ENCODE results near the gene MUSK.

The MUSK gene

DNA sequence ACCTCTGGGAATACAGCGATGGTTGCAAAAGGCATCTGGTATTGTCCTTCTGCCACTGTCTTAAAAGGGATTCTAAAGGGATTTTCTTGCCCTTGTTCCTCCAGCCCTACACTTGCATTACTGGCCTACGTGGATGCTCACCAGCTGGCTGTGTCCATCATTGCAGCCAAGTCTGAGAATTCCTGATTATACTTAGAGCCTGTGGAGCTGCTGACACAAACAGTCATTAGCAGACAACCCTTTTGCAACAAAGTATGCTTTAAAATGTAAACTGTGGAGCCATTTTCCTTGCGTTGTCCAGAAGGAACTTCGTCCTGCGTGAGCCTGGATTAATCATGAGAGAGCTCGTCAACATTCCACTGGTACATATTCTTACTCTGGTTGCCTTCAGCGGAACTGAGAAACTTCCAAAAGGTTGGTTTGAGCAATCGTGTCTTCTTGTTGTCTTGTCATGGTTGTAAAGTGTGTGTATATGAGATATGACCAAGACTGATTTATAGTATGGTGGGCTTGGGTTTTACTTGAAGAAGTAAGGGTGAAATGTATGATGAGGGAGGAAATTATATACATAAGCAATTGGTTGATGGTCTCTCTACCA, at the start of gene MUSK:
Gene MUSK (plus strand): TSS at position 222 of the 598 bp plus-strand sequence. CDS start 114 bp downstream, at position 336.
- in situ Hi-C loops (cut with HindIII; ENCODE audit: low sequenced_read_pairs) = no loop called here

DNA sequence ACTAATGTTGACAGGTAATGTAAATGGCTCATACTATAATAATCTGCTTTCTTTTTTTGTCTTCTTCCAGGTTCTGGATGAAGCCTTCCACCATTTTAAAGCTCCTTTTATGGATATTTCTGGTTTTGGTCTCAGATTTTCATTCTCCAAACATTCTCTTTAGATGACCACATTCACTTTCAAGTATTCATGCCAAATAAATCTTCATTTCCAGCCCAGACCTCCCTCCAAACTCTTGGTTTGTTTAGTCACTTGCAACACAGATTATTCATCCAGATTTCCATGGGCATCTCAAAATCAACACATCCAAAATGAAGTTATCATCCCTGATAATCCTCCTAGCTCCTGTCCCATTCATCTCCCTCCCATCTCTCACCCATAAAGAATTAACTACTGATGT, 48.8 kb upstream of the MUSK start:
- in situ Hi-C loops (cut with HindIII; ENCODE audit: low sequenced_read_pairs) = no loop called here

DNA sequence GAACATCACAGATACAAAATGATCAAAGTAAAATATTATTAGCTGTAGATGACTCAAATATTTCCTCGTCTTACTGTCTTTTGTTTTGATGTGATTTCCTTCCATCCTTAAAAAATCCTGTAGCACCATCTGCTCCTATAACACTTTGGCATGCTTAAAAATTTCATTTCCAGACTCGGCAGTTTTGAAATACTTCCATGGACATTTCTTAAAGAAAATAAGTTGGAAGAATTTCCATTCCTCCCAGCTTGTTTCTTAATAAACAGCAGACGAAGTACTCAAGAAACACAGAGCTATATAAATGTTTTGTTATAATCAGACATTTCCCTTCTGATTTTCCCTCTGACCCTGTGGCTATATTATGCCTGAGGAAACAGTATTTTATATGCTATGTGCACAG, 47.9 kb upstream of the MUSK start:
- in situ Hi-C loops (cut with HindIII; ENCODE audit: low sequenced_read_pairs) = no loop called here

DNA sequence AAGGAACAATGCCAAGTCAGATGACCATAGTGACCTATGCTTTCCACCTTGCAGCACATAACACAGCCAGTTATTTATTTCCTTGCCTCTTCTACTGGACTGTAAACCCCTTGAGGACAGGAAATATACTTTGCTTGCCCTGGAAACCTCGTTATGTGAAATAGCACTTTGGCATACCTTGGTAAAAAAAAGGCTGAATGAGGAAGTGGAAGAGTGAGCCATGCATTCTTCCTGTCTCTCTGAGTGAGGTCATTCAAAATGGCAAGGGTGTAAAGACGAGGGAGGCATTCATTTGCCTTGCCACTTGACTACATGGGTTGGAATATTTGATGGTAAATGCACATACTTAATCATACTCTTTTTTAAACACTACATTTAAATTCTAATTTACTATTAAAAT, 46.2 kb upstream of the MUSK start:
- in situ Hi-C loops (cut with HindIII; ENCODE audit: low sequenced_read_pairs) = no loop called here

DNA sequence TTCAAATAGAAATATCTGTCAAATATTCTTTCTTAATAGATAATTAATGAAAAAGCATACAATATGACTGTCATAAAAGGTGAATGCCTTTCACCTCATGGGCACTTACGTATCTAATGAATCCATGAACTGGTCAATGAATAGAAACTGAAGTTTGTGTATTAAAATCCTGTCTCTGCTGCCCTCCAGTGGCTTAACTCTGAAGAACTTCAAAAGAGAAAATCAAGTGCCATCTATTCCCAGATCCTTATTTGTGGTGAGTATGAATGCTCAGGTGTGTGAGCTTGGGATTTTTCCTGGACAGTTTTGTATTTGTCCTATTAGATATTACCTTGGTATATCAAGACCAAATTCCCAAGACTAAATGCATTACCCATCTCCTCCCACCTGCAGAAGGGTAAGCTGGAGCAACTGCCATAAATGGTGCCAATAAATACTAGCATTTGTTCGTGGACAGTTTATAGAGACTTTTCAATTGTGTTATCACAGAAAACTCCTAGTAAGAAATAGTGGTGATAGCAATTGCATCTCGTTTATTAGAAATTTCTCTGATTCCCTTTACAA, 45.0 kb upstream of the MUSK start:
- in situ Hi-C loops (cut with HindIII; ENCODE audit: low sequenced_read_pairs) = no loop called here

DNA sequence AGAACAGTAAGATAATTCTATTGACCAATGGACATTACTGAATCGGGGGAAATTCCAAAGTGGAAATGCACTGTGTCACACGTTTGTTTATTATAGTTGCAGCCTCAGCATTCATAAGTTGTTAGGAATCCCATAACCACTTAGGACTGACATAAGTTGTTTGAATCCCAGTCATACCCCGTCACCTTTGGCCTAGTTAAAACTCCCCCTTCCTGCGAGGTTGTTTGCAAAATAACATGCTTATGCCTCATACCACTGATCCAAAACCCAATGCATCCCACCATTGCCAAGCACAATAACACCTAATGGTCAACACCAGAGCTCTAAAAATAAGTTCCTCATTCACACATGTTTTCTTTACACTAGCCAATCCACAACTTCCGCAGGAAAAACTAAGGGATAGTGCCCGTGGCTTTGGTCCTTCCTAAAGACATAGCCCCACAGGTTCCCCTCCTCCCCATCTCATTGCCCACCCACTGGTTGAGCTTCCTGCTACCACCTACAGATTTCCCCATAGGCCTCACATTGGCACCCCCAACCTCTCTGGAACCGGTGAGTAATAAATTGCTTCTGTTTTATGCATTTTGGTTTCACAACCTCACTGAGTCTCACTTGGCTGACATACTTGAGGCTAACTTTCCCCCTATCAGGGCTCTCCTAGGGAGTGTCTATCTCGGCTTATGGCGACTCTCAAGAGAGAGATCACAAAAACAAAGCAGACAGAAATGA, 42.3 kb upstream of the MUSK start:
- in situ Hi-C loops (cut with HindIII; ENCODE audit: low sequenced_read_pairs) = no loop called here

DNA sequence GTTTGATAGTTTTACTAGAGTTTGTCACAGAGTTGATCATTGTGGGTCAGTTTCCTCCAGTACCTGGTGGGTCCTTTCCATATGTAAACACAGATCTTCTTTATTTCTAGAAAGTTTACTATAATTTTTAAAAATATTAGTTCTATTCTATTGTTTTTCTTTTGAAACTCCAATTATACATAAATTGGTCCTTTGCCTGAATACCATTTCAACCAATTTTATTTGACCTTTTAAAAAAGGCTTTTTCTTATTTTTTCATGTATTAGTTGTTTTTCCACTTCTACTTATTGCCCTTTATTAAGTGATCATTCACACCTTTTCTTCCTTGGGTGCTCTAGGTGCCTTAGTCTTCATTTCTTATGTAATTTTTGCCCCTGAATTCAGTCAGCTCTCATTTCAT, 33.0 kb upstream of the MUSK start:
- in situ Hi-C loops (cut with HindIII; ENCODE audit: low sequenced_read_pairs) = no loop called here

DNA sequence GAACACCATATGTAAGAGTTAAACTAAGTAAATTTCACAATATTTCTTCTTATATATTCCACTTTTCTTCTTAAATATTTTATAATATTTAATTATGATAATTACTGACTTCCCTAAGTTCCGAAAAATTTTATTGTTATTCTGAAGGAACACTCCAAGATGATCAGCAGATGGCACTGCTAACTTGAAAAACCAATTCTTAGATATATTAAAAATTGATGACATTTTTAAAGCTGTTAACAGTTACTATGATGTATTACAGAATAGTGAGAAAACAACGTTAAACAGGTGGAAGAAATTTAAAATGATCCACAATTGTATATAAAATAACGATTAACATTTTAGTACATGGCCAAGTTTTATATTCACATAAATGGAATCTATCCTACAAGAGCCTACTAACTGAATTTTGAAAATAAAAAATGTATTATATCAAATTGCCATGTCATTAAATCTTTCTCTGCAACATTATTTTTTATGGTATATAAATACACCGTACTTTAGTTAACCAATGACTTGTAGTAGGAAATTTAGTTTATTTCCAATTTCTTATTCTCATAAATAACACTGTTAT, 30.1 kb upstream of the MUSK start:
- in situ Hi-C loops (cut with HindIII; ENCODE audit: low sequenced_read_pairs) = no loop called here

DNA sequence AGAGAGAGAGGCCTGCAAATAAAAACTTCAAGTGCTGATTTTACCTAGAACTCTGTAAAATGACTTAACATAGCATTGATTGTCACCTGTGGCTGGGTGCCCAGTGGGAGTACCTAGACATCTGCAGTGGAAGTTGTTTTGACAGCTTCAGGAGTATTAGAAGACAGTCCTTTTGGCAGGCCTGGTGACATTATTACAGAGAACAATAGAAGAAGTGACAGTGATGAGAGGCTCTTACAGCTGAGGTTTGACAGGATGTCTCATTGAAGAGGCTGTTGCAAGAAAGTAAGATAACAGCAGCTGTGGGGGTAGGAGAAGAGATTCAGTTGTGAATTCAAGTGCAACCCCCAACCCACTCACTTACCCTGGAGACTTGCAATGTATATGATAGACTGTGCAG, 27.9 kb upstream of the MUSK start:
- in situ Hi-C loops (cut with HindIII; ENCODE audit: low sequenced_read_pairs) = loop anchor here (5.0 to 10.0 kb wide), 2 partner anchors 507 to 1044 kb away; no protein-coding TSS in a partner anchor

DNA sequence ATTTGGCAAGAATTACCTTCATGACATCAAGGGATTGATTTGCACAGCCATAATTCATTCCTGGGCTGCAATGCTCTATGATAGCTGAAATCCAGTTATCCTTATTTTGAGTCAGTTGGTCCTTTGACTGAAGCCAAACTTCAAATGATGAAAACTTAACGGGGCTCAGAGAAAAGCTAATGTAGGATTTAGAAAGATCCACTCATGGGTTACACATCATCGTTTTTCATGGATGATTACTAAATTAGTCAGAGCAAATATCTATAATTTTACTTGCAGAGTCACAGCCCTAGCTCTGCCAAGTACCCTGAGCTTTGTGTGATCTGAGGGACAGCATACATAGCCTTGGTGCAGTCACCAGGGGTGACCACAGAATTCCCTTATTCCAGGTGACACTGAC, 27.3 kb upstream of the MUSK start:
- in situ Hi-C loops (cut with HindIII; ENCODE audit: low sequenced_read_pairs) = loop anchor here (5.0 to 10.0 kb wide), 2 partner anchors 506 to 1044 kb away; no protein-coding TSS in a partner anchor

DNA sequence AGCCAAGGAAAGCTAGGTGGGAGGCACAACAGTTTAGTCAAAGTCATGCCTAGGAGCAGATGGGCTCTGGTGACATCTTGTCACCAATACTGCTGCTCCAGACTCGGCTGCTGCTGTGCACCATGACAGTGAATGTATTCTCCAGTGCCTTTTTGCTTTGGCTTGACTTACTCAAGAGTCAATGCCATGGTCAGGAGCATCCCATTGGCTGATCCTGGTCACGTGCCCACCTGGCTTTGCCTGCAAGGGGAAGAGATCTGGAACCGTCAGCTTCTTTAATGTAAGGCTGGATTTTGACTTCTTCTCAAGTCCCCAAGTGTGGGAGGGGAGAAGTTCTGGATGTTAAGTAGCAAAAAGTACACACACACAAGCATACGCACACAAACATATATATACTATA, 19.9 kb upstream of the MUSK start:
- in situ Hi-C loops (cut with HindIII; ENCODE audit: low sequenced_read_pairs) = loop anchor here (10.0 kb wide), 1 partner anchor 1036 kb away; no protein-coding TSS in a partner anchor

DNA sequence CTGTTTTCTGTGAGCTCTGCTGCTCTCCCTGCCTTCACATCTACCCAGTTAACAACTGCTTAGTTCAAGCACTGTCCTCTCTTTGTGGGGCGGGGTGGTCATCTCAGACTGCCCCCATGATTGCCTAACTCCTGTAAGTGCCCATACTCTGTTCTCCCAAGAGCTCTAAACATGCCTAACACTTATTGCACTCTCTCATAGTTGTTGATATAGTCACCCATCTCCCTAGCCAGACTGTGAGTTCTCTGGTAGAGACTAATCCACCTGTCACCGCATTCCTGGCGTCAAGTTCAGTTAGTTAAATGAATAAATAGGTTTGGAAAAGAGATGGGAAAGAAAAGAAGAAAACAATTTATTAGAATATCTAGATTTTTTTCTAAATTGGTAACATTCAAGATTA, 18.3 kb upstream of the MUSK start:
- in situ Hi-C loops (cut with HindIII; ENCODE audit: low sequenced_read_pairs) = no loop called here

DNA sequence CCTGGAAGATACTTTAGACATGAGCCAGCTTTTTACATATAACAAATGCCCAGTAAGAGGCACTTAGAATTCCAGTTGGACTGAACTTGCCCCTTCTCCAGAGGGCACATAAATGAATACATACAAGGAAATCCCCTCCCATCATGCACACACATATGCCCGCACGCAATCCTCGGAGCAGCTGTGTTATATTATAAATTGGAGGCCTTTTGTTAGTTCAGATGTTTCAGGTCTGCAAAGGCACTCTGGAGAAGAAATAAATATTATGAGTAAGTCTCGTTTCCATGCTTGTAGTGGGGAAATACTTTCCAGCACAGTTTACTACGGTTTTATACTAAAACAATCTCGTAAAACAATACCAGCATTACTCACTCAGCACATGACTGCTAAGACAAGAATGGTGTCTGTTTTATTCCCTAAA, 17.6 kb upstream of the MUSK start:
- in situ Hi-C loops (cut with HindIII; ENCODE audit: low sequenced_read_pairs) = no loop called here

DNA sequence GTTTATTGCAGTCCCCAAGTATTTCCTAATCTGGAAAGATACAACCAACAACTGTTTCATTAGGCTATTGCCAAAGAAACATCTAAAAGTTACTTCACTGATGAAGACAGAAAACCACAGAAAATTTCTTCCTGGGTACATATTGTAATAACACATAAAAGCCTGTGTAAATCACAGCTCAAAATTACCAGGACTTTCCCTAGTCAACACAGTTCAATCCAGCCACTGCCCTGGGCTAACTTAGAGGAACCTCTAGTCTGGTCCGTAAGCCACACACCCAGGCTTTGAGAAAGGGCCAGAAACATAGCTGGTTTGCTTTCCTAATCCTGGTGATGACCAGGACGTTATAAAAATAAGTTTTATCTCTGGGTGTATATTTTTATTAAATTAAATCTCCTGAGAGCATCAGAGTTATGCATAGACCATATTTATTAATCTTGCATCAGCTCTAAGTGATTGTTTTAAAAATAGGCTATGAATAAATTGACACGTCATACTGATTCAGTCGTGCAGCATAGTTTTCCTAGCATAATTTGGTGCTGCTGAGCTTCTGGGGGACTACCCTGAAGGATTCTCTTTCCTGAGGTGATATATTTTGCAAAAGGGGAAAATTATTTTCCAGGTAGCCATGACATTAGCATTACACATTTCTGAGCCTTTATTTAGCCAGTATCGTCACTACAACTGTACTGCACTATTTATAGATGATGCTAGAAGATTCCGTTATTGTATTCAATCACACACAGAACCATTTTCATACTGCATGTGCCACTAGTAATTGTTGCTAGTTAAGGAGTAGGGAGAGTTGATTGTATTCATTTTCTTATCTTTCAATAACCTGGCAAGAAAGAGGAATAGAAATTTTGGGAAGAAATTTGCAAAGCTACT, 12.6 kb upstream of the MUSK start:
- in situ Hi-C loops (cut with HindIII; ENCODE audit: low sequenced_read_pairs) = no loop called here

DNA sequence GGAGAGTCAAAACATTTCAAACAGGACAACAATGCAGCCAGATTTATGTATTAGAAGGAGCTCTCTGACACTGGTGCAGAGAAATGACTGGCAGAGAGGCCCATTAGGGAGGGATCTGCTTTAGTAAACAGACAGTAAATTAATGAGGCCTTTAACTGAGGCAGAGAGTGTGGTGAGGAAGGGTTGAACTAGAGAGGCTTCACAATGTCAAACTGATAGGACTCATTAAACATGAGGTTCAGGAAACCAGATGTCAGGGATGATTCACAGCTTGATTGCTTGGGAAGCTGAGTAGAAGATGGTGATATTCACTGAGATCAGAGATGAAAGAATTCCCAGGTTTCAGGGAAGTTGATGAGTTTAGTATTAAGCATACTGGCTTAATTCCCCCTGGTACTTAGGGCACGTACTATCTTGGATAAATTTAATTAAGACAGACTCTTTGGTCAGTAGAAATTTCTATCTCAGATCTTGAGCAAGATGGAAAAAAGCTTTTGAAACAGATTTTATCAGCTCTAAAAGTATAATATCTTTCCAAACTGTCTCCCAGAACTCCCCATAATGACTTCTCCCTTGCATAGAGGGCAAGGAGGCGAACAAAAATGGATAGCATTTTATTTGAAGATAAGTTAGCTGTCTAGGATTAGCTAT, 8.6 kb upstream of the MUSK start:
- in situ Hi-C loops (cut with HindIII; ENCODE audit: low sequenced_read_pairs) = no loop called here

DNA sequence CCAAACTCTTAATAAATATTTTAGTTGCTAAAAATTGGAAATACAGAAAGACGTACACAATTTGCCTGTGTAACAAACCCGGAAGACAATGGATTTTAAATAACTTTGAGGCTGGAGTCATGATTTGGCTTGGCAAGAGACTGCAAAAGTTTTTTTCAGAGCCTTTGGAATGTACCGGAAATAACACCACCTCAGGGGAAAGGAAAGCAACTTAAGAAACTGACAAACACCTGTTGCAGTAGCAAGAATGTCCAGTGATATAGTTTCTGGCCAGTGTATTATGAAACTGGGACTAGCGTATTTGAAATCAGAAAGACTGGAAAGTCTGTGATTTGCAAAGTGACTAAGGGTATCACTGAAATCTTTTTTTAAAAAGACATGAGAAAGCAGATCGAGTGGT, 842 bp downstream of the MUSK start:
- in situ Hi-C loops (cut with HindIII; ENCODE audit: low sequenced_read_pairs) = no loop called here

DNA sequence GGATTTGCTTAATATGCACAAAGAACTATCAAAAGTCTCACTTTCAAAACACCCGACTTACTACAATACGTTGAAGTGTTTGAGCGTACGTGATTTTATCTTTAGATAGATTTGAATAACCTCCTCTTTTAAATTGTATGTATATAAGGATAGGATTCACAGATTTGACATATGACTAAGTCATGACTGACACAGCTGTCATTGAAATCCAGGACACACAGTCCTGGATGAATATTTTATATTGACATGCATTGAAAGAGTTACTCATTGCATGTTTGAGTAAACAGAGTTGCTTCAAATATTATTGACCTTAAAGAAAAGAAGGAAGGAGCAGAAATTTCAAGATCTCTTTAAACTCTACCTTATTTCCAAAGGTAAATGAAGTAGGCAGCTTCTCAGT, 3.3 kb downstream of the MUSK start:
- in situ Hi-C loops (cut with HindIII; ENCODE audit: low sequenced_read_pairs) = no loop called here

DNA sequence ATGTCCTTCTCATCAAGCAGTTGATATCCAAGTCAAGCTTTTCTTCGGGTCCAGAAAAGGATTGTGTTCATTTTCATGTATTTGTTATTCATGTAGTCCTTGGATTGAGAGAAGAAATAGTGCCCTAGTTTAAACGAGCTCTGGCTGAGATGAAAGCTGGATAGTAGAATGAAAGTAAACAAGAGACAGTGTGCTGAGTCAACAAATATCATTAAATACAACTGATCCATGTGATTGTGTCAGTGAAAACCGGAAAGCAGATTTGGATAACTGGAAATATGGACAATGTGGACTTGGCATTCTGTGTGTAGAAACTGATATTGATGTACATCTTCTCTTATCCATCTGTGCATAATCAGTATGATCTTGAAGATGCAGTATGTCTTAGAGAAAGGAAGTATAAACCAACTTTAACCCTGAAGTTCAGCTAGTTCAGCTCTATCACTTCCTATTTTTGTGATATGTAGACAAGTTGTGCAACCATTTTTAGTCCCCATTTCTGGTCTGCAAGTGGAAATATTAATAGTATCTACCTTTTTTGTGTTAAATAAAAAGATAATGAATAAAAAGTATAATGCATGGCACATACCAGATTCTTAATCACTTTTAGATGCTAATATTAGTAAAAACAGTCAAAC, 4.4 kb downstream of the MUSK start:
- in situ Hi-C loops (cut with HindIII; ENCODE audit: low sequenced_read_pairs) = no loop called here

DNA sequence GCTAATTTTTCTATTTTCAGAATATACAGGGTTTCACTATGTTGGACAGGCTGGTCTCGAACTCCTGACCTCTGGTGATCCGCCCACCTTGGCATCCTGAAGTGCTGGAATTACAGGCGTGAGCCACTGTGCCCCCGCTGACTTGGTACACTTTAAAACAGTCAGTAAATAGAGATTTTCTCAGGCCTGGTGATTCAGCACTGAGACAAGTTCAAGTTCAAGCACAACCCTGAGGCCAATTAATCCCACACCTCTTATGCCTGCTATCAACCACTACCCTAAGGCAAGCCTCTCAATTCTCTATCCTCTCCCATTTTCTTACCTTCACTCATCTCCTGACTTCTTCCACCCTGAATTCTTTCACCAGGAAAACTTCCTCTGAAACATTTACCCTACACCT, 18.9 kb downstream of the MUSK start:
- in situ Hi-C loops (cut with HindIII; ENCODE audit: low sequenced_read_pairs) = no loop called here

DNA sequence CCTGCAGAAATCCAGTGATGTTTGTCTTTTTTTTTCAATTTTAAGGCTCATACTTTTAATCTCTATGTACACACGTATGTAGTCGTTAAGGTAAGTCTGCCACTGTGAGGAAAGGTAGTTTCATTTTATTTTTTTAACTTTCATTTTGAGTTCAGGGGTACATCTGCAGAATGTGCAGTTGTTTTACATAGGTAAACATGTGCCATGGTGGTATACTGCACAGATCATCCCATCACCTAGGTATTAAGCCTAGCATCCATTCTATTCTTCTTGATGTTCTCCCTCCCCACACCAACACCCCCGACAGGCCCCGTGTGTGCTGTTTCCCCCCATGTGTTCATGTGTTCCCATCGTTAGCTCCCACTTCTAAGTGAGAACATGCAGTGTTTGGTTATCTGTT, 19.7 kb downstream of the MUSK start:
- in situ Hi-C loops (cut with HindIII; ENCODE audit: low sequenced_read_pairs) = no loop called here
